ENCODE results near the gene CENPQ. TPM values are rescaled to one million over a fixed set of nuclear protein-coding genes. Genes with fewer than 3 reads are reported as not detected.

CENPQ gene, protein sequence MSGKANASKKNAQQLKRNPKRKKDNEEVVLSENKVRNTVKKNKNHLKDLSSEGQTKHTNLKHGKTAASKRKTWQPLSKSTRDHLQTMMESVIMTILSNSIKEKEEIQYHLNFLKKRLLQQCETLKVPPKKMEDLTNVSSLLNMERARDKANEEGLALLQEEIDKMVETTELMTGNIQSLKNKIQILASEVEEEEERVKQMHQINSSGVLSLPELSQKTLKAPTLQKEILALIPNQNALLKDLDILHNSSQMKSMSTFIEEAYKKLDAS
- 10 to 100 TPM; 19.3 to 19.9 TPM for total RNA-seq

DNA sequence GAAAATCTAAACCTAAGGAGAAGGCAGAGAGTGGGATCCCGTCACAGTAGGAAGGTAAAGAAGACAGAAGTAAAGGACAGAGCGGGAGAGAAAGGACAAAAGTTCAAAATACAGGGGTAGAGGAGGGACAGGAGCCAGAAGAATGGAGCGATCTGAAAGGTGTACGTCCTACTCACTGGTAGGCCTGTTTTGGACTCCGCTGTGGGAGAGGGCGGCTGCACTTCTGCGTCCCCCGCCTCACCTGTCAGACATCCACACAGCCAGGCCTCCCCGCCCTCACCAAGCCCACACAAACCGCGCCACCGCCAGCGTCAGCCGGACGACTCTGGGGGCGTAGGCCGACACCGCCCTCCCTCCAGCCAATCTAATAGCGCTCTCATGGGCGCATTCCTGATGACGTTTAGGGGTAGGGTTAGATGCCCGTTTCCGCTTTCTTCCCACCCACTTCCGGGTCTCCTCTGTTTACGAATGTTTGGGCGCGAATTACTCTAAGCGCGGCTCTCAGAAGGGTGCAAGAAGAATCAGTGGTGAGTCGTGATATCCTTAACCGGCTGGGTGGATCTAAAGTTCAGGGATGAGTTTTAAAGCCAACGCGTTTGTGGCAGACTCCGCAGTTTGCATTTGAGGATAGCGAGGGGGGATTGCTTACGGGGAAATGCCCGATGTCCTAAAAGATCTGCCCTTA, at the start of gene CENPQ, which contains the start of gene MMUT:
CENPQ (plus strand) TSS at position 444 of the 685 bp plus-strand sequence. CDS start 6,807 bp downstream, outside the sequence.
MMUT (minus strand) TSS at position 327 of the 685 bp plus-strand sequence. CDS start 3,787 bp downstream, outside the sequence.
- H3K27ac Mint-ChIP-seq: peak within 1 kb of the TSS; percentile 89
- peaks cover 4% of the 10 kb centered on the region for H3K36me3 Mint-ChIP-seq (ENCODE audit: low read depth)
- DNase-seq: peak; percentile 96
- intact Hi-C loops (cut with micrococcal nuclease): loop anchor here (1.0 to 5.0 kb wide), 5 partner anchors 88 to 1985 kb away; no protein-coding TSS in a partner anchor
- H3K4me1 Mint-ChIP-seq (ENCODE audit: low read depth): peaks cover 41% of the 10 kb centered on the region
- no peaks in the 10 kb centered on the region for H3K9me3 Mint-ChIP-seq
- CTCF ChIA-PET: no interaction called here
- no peaks in the 10 kb centered on the region for H3K27me3 Mint-ChIP-seq (ENCODE audit: low read depth)
- peak within 1 kb of the TSS; percentile 96 for H3K4me3 Mint-ChIP-seq

DNA sequence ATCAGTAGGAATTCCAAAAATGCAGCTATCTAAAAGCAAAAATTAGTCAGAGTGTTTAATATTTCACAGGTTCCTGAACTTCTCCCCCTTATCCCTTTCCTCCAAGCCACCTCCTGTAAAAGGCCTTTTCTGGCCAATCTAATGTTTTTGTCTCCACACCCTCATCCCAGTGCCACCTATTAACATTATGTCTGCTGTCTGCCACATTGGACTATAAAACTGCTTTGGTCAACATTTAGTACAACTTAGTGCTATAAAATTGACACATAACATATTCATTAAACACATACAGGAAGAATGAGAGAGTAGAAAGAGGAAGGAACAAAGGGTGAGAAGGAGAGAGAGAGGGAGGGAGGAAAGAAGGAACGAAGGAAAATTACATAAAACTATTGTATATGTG, 47.8 kb upstream of the CENPQ start:
- DNase-seq: no peak
- intact Hi-C loops (cut with micrococcal nuclease): no loop called here
- CTCF ChIA-PET: no interaction called here
- no peak overlapping the region for H3K4me3 Mint-ChIP-seq
- H3K4me1 Mint-ChIP-seq (ENCODE audit: low read depth): no peaks in the 10 kb centered on the region
- no peaks in the 10 kb centered on the region for H3K36me3 Mint-ChIP-seq (ENCODE audit: low read depth)
- peaks cover 5% of the 10 kb centered on the region for H3K27me3 Mint-ChIP-seq (ENCODE audit: low read depth)
- no peak overlapping the region for H3K27ac Mint-ChIP-seq
- H3K9me3 Mint-ChIP-seq: no peaks in the 10 kb centered on the region

DNA sequence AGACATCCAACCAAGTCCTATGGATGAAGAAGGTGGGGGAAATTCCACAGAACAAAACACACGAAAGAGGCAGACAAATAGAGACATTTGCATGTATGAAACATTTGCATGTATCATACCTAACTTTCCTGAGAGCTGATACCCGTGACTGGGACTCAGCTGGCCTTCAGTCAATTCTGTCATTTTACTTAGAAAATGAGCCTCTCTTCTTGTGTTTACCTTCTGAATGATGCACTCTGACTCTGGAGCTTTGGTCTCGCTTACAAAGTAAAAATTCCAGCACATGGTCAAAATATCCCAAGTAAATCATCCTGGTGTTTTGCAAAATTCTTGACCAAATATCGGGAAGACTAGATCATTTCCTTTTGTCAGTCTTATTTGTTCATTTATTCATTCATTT, 47.0 kb upstream of the CENPQ start:
- intact Hi-C loops (cut with micrococcal nuclease): no loop called here
- CTCF ChIA-PET: no interaction called here
- Mint-ChIP-seq H3K9me3 (no peaks in the 10 kb centered on the region), H3K4me3 (no peak overlapping the region), H3K27me3 (ENCODE audit: low read depth) (peaks cover 5% of the 10 kb centered on the region), H3K36me3 (ENCODE audit: low read depth) (no peaks in the 10 kb centered on the region), H3K27ac (no peak overlapping the region), H3K4me1 (ENCODE audit: low read depth) (no peaks in the 10 kb centered on the region)
- no peak for DNase-seq

DNA sequence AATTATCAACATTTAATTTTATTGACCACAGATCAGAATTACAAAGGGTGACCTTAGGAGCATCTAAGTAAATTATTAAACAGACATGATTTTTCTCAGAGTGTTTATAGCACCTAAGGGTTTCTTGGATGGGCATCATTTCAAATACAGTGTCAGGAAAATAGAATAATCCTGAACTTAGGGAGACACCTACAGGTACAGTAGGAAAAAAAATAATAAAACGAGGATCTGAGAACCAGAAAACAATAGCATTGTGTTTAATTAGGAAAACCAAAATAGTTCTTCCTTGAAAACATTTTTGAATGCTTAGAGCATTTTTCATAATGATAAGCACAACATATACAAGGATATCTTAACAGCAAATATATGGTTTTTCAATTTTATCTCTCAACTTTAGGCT, 39.4 kb upstream of the CENPQ start:
- Mint-ChIP-seq H3K4me1 (ENCODE audit: low read depth) (no peaks in the 10 kb centered on the region), H3K4me3 (no peak overlapping the region), H3K27ac (no peak overlapping the region), H3K36me3 (ENCODE audit: low read depth) (peaks cover 6% of the 10 kb centered on the region), H3K27me3 (ENCODE audit: low read depth) (no peaks in the 10 kb centered on the region), H3K9me3 (no peaks in the 10 kb centered on the region)
- CTCF ChIA-PET: interaction anchor here (1.5 kb wide), 1 partner anchor 14 kb away, joined by 4 read pairs; no protein-coding TSS in a partner anchor
- intact Hi-C loops (cut with micrococcal nuclease): no loop called here
- DNase-seq: no peak

DNA sequence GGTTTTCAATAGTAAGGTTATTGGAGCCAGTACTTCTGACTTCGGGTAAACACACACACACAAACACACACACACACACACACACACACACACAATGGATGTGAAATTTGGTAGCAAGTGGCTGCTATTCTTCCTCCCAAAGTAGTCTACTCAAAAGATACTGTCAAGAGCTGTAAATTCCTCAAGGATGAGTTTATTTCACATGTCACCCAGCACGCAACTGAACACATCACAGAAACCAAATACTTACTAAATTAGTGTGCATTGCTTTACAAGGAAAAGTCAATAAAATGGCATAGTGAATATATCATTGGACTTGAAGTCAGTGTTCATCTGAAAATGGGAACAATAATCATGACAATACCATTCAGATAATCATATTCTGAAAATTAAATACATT, 33.0 kb upstream of the CENPQ start:
- Mint-ChIP-seq H3K9me3 (no peaks in the 10 kb centered on the region), H3K27ac (no peak overlapping the region), H3K27me3 (ENCODE audit: low read depth) (no peaks in the 10 kb centered on the region), H3K4me3 (no peak overlapping the region), H3K4me1 (ENCODE audit: low read depth) (no peaks in the 10 kb centered on the region), H3K36me3 (ENCODE audit: low read depth) (peaks cover 24% of the 10 kb centered on the region)
- intact Hi-C loops (cut with micrococcal nuclease): no loop called here
- no peak for DNase-seq
- CTCF ChIA-PET: no interaction called here

DNA sequence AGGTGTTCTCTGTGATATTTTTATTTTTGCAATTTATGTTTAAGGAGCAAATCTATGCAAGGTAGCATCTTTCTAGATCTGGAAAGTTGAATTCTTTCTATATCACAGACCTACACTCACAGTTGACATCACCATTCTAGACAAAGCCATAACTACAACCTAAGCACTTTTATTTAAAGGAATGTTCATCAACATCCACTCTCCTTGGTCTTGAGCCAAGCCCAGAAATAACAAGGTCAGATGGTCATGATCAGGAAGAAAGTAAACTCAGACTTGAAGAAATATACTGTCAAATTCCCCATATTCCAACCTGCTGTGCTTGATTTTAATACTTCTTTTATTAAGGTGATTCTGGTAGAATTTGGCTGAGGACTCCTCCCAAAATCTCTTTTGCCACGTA, 32.3 kb upstream of the CENPQ start:
- no peak overlapping the region for H3K27ac Mint-ChIP-seq
- intact Hi-C loops (cut with micrococcal nuclease): no loop called here
- DNase-seq: no peak
- no peaks in the 10 kb centered on the region for H3K4me1 Mint-ChIP-seq (ENCODE audit: low read depth)
- no peaks in the 10 kb centered on the region for H3K9me3 Mint-ChIP-seq
- H3K36me3 Mint-ChIP-seq (ENCODE audit: low read depth): peaks cover 31% of the 10 kb centered on the region
- no peaks in the 10 kb centered on the region for H3K27me3 Mint-ChIP-seq (ENCODE audit: low read depth)
- no peak overlapping the region for H3K4me3 Mint-ChIP-seq
- CTCF ChIA-PET: no interaction called here

DNA sequence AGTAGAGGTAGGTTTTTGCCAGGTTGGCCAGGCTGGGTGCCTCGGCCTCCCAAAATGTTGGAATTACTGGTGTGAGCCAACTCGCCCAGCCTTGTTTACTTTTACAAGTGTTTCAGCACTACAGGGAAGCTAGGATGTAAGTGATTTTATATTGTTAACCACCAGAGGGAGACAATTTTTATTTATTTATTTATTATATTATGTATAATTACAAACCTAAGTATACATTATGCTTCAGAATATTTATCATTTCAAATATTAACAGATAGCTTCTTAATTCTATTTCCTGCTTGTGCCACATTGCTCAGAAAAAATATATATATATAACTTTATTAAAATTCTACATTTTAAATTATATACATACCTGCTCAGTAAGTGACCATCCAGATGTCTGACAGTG, 9.9 kb upstream of the CENPQ start:
- Mint-ChIP-seq H3K36me3 (ENCODE audit: low read depth) (peaks cover 18% of the 10 kb centered on the region), H3K9me3 (no peaks in the 10 kb centered on the region), H3K4me3 (no peak overlapping the region), H3K4me1 (ENCODE audit: low read depth) (peaks cover 2% of the 10 kb centered on the region), H3K27me3 (ENCODE audit: low read depth) (no peaks in the 10 kb centered on the region), H3K27ac (no peak overlapping the region)
- intact Hi-C loops (cut with micrococcal nuclease): no loop called here
- CTCF ChIA-PET: interaction anchor here (0.6 kb wide), 1 partner anchor 9 kb away, joined by 3 read pairs; no protein-coding TSS in a partner anchor
- DNase-seq: no peak

DNA sequence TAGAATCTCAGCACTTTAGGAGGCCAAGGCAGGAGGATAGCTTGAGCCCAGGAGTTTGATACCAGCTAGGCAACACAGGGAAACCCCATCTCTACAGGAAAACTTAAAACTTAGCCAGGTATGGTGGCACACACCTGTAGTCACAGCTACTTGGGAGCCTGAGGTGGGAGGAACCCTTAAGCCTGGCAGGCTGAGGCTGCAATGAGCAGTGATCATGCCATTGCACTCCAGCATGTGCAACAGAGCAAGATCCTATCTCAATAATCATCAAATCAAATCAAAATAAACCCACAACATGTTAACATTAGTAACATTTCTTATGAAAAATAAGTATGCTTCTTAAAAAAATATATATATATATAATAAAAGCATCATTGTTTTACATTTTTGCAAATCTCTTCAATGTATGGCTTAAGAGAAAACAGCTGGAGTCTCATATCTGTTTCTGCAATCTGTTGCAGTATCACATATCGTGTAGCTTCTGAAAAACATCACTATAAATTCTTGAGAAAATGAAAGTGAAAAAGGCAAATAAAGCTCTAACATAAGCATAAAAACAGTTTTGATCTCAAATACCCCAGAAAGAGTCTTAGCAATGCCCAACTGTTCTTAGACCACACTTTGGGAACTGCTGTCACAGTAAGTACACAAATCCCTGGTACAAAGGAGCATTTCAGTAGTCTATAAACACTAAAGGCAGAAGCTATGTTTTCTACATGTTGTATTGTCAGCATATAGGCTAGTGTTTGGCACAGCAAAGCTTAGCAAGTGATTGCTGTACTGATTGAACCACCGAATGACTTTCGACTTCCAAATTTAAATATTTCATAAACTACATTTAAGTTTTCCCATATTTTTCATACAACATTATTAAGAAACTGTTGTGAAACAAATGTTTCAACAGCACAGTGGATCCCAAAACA, 8.1 kb upstream of the CENPQ start:
- Mint-ChIP-seq H3K36me3 (ENCODE audit: low read depth) (peaks cover 11% of the 10 kb centered on the region), H3K27ac (no peak overlapping the region), H3K4me1 (ENCODE audit: low read depth) (peaks cover 8% of the 10 kb centered on the region), H3K9me3 (no peaks in the 10 kb centered on the region), H3K27me3 (ENCODE audit: low read depth) (no peaks in the 10 kb centered on the region), H3K4me3 (no peak overlapping the region)
- intact Hi-C loops (cut with micrococcal nuclease): no loop called here
- CTCF ChIA-PET: interaction anchor here (0.8 kb wide), 1 partner anchor 9 kb away, joined by 3 read pairs; no protein-coding TSS in a partner anchor
- DNase-seq: no peak

DNA sequence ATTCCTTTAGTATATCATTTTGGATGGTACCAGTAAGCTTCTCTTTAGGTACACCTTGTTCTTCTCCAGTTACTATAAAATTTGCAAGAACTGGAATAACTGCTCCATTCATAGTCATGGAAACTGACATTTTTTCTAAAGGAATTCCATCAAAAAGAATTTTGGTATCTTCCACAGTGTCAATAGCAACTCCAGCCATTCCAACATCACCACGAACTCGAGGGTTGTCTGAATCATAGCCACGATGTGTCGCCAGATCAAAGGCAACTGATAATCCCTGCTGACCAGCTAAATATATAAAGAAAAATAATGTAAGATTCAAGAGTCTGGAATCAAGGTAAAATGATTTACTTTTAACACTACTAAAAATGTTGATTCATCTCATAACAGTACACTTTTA, 5.4 kb upstream of the CENPQ start:
- H3K4me1 Mint-ChIP-seq (ENCODE audit: low read depth): peaks cover 25% of the 10 kb centered on the region
- no peaks in the 10 kb centered on the region for H3K9me3 Mint-ChIP-seq
- no peak overlapping the region for H3K27ac Mint-ChIP-seq
- no peaks in the 10 kb centered on the region for H3K27me3 Mint-ChIP-seq (ENCODE audit: low read depth)
- intact Hi-C loops (cut with micrococcal nuclease): no loop called here
- DNase-seq: no peak
- H3K4me3 Mint-ChIP-seq: no peak overlapping the region
- peaks cover 12% of the 10 kb centered on the region for H3K36me3 Mint-ChIP-seq (ENCODE audit: low read depth)
- CTCF ChIA-PET: no interaction called here

DNA sequence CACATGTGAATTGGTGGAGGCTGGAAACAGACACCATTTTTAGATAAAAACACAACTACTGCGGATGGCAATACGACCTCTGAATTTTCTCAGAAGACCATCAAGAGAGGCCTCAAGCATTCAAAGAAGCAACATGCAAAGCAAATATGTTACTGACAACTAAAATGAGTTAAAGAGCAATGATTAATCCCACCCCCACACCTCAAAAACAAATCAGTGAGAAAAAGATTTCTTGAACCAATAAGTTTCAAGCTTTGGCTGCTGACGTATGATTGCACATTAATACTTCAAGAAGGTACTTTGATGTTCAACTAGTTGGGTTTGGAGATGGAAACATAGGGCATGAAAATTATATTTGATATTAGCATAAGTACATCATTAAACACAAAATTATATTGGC, 1.1 kb upstream of the CENPQ start:
- DNase-seq: no peak
- H3K4me1 Mint-ChIP-seq (ENCODE audit: low read depth): peaks cover 41% of the 10 kb centered on the region
- H3K9me3 Mint-ChIP-seq: no peaks in the 10 kb centered on the region
- peak overlapping the region; percentile 96 for H3K4me3 Mint-ChIP-seq
- no peaks in the 10 kb centered on the region for H3K27me3 Mint-ChIP-seq (ENCODE audit: low read depth)
- H3K36me3 Mint-ChIP-seq (ENCODE audit: low read depth): peaks cover 7% of the 10 kb centered on the region
- peak overlapping the region; percentile 89 for H3K27ac Mint-ChIP-seq
- CTCF ChIA-PET: interaction anchor here (0.6 kb wide), 1 partner anchor 9 kb away, joined by 3 read pairs; no protein-coding TSS in a partner anchor
- intact Hi-C loops (cut with micrococcal nuclease): loop anchor here (2.0 to 5.0 kb wide), 2 partner anchors 145 to 385 kb away; no protein-coding TSS in a partner anchor

DNA sequence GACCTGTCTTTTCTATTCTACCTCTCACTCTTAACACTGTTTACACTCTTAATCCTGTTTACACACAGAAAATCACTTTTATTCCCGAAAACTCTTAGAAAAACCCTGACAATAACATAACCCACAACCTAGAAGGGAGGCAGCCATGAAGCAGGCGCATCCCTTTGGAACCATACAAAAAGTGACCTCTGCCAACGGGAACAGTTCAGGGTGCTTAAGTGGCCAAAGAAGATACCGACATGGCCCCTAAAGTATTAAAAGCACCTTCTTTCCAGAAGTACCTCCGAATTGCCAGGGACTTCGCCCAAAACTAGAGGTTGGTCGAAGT, 607 bp upstream of the CENPQ start:
- Mint-ChIP-seq H3K27me3 (ENCODE audit: low read depth) (no peaks in the 10 kb centered on the region), H3K27ac (peak overlapping the region; percentile 89), H3K4me1 (ENCODE audit: low read depth) (peaks cover 41% of the 10 kb centered on the region), H3K9me3 (no peaks in the 10 kb centered on the region), H3K4me3 (peak overlapping the region; percentile 96), H3K36me3 (ENCODE audit: low read depth) (peaks cover 6% of the 10 kb centered on the region)
- CTCF ChIA-PET: no interaction called here
- DNase-seq: no peak
- intact Hi-C loops (cut with micrococcal nuclease): loop anchor here (2.0 to 5.0 kb wide), 2 partner anchors 144 to 385 kb away; no protein-coding TSS in a partner anchor

DNA sequence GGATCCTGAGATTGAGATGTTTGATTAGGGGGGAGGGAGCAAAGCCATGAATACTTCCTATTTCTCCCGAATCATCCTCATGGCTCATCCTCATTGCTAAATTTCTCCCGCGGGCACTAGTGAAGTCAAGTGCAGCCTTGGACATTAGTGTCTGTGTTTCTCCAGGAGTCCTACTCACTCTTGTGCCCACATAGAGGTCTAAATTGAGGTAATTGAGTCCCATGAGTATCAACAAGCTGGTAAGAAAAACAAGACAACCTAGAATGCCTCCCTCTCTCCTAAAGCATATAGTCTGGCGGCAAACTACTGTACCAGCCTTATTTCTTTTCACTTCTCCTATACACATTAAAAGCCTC, 420 bp downstream of the CENPQ start:
- intact Hi-C loops (cut with micrococcal nuclease): loop anchor here (1.0 to 5.0 kb wide), 5 partner anchors 88 to 1985 kb away; no protein-coding TSS in a partner anchor
- CTCF ChIA-PET: no interaction called here
- peaks cover 41% of the 10 kb centered on the region for H3K4me1 Mint-ChIP-seq (ENCODE audit: low read depth)
- no peak for DNase-seq
- peaks cover 4% of the 10 kb centered on the region for H3K36me3 Mint-ChIP-seq (ENCODE audit: low read depth)
- H3K27ac Mint-ChIP-seq: peak overlapping the region; percentile 89
- H3K9me3 Mint-ChIP-seq: no peaks in the 10 kb centered on the region
- H3K27me3 Mint-ChIP-seq (ENCODE audit: low read depth): no peaks in the 10 kb centered on the region
- H3K4me3 Mint-ChIP-seq: peak overlapping the region; percentile 96
